T follicular helper cell (primary cell): Measurements from ENCODE around the gene CLASP1.
"Not testable (repeated sequence)": the region's sequence is repeated elsewhere in the genome, so short reads cannot be mapped to it uniquely, and the experiment has no call there.

Experiments
- DNase-seq: peaks from one replicate; pipeline ENCODE4 v3.0.0-alpha.2; 2020; ENCODE audit warnings: low read depth

CLASP1 gene

GRCh38 chr2:121349721-121350401 is 299.4 kb downstream of the CLASP1 start:
- DNase-seq = no peak

- DNase-seq = no peak
These were observed 301.0 kb downstream of the CLASP1 start for GRCh38 chr2:121348128-121348740.

- no peak for DNase-seq
These were observed 302.4 kb downstream of the CLASP1 start for GRCh38 chr2:121346859-121347258.

- no peak for DNase-seq
These were observed 302.9 kb downstream of the CLASP1 start for GRCh38 chr2:121346407-121346806.

GRCh38 chr2:121345887-121346286 is 303.4 kb downstream of the CLASP1 start:
- no peak for DNase-seq

- DNase-seq = no peak
These were observed 304.2 kb downstream of the CLASP1 start for GRCh38 chr2:121345101-121345500.

GRCh38 chr2:121343828-121344399 is 305.3 kb downstream of the CLASP1 start:
- not testable (repeated sequence) for DNase-seq

GRCh38 chr2:121343191-121343590 is 306.1 kb downstream of the CLASP1 start:
- no peak for DNase-seq

- DNase-seq = no peak
These were observed 306.5 kb downstream of the CLASP1 start for GRCh38 chr2:121342751-121343150.

GRCh38 chr2:121340926-121341325 is 308.3 kb downstream of the CLASP1 start:
- no peak for DNase-seq

- no peak for DNase-seq
These were observed 311.0 kb downstream of the CLASP1 start for GRCh38 chr2:121338281-121338680.

- DNase-seq = no peak
These were observed 312.6 kb downstream of the CLASP1 start for GRCh38 chr2:121336528-121337294.

- no peak for DNase-seq
These were observed 313.7 kb downstream of the CLASP1 start for GRCh38 chr2:121335294-121336290.

GRCh38 chr2:121334581-121335293 is 314.5 kb downstream of the CLASP1 start:
- DNase-seq = no peak

- no peak for DNase-seq
These were observed 315.3 kb downstream of the CLASP1 start for GRCh38 chr2:121333834-121334558.

GRCh38 chr2:121333231-121333630 is 316.0 kb downstream of the CLASP1 start:
- DNase-seq = no peak

- not testable (repeated sequence) for DNase-seq
These were observed 317.9 kb downstream of the CLASP1 start for GRCh38 chr2:121331324-121331723.

GRCh38 chr2:121330921-121331320 is 318.3 kb downstream of the CLASP1 start:
- DNase-seq = no peak

GRCh38 chr2:121329786-121330185 is 319.5 kb downstream of the CLASP1 start:
- no peak for DNase-seq

GRCh38 chr2:121326628-121327027 is 322.6 kb downstream of the CLASP1 start:
- DNase-seq = no peak
